ENCODE measurements around the gene HHEX.

- no peak for TF ChIP-seq ZFX (IDR thresholded peaks at IDR 0.05)
- TF ChIP-seq EZH2phosphoT487 (IDR thresholded peaks at IDR 0.05; ENCODE audit: borderline replicate concordance), result no peak
- TF ChIP-seq, protein P1, sequence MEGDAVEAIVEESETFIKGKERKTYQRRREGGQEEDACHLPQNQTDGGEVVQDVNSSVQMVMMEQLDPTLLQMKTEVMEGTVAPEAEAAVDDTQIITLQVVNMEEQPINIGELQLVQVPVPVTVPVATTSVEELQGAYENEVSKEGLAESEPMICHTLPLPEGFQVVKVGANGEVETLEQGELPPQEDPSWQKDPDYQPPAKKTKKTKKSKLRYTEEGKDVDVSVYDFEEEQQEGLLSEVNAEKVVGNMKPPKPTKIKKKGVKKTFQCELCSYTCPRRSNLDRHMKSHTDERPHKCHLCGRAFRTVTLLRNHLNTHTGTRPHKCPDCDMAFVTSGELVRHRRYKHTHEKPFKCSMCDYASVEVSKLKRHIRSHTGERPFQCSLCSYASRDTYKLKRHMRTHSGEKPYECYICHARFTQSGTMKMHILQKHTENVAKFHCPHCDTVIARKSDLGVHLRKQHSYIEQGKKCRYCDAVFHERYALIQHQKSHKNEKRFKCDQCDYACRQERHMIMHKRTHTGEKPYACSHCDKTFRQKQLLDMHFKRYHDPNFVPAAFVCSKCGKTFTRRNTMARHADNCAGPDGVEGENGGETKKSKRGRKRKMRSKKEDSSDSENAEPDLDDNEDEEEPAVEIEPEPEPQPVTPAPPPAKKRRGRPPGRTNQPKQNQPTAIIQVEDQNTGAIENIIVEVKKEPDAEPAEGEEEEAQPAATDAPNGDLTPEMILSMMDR (IDR thresholded peaks at IDR 0.05 in 2 of 3, conservative IDR thresholded peaks at IDR 0.05 in 1 of 3; ENCODE audit: borderline replicate concordance in 1 of 3, insufficient read depth in 1 of 3, low read depth in 2 of 3, low read length in 2 of 3), result no peak
- no peak for TF ChIP-seq POLR2A (IDR thresholded peaks at IDR 0.05; ENCODE audit: borderline replicate concordance, extremely low read depth, insufficient read depth, insufficient read length)
- TF ChIP-seq MAX (IDR thresholded peaks at IDR 0.05), result no peak
- no peak for TF ChIP-seq SP1 (IDR thresholded peaks at IDR 0.05; ENCODE audit: low read depth)
- no peak for TF ChIP-seq POLR2AphosphoS5 (IDR thresholded peaks at IDR 0.05; ENCODE audit: low read depth, low read length)
- TF ChIP-seq JUND (IDR thresholded peaks at IDR 0.05), result no peak
- no peak for TF ChIP-seq ZNF274 (IDR thresholded peaks at IDR 0.05; ENCODE audit: low read depth, low read length)
- TF ChIP-seq SRF (IDR thresholded peaks at IDR 0.05; ENCODE audit: low read depth), result no peak
- no peak for TF ChIP-seq RAD21 (IDR thresholded peaks at IDR 0.05; ENCODE audit: low read depth)
- no peak for TF ChIP-seq EZH2 (IDR thresholded peaks at IDR 0.05)
Observed at GRCh38 chr10:92699193-92699517, 9.4 kb downstream of the HHEX start.
